Activated CD8-positive, alpha-beta T cell treated with anti-CD3 and anti-CD28 coated beads, Interleukin-2, amount 10 ng/mL, durations not matched to agents 7 days and 5 days (primary cell): Measurements from ENCODE around the gene TMEM63A. TPM values are rescaled to one million over a fixed set of nuclear protein-coding genes. Genes with fewer than 3 reads are reported as not detected.
"Not testable (repeated sequence)": the region's sequence is repeated elsewhere in the genome, so short reads cannot be mapped to it uniquely, and the experiment has no call there.

Experiments used
- ATAC-seq: fragments of 150-1000 bp; cut with Tn5 transposase; one replicate; pipeline ENCODE4 v1.10.0; 2021; ENCODE audit warnings: moderate library complexity
- CTCF ChIA-PET: fragments of 350-600 bp; sonication (Branson Sonifier 250); formaldehyde crosslinking; loops from one replicate; lab custom pipeline; 2021; ENCODE audit warnings: antibody characterized with exemption; lab: Charles Lee
- POLR2A ChIA-PET: fragments of 350-600 bp; sonication (Branson Sonifier 250); formaldehyde crosslinking; loops from one replicate; lab custom pipeline; 2021; ENCODE audit warnings: antibody characterized with exemption; lab: Charles Lee
- DNase-seq: peaks from one replicate; pipeline ENCODE4 v3.0.0-alpha.2; 2020
- H3K27ac Mint-ChIP-seq: one replicate; pipeline ENCODE4 v1.8.0; 2021; ENCODE audit warnings: mild to moderate bottlenecking, mixed read lengths
- H3K27me3 Mint-ChIP-seq: one replicate; pipeline ENCODE4 v1.8.0; 2021; ENCODE audit warnings: low read depth, mixed read lengths
- H3K36me3 Mint-ChIP-seq: one replicate; pipeline ENCODE4 v1.8.0; 2021; ENCODE audit warnings: low read depth, mixed read lengths
- H3K4me1 Mint-ChIP-seq: one replicate; pipeline ENCODE4 v1.8.0; 2021; ENCODE audit warnings: low read depth, mixed read lengths
- H3K4me3 Mint-ChIP-seq: one replicate; pipeline ENCODE4 v1.8.0; 2021; ENCODE audit warnings: mild to moderate bottlenecking, mixed read lengths
- H3K9me3 Mint-ChIP-seq: one replicate; pipeline ENCODE4 v1.8.0; 2022; ENCODE audit warnings: mixed read lengths; ENCODE audit not compliant: insufficient read depth
- microRNA-seq: library from miRNA; unstranded; fragments of <30 nt; microRNA quantifications from one replicate; pipeline ENCODE4 v1.2.0, GENCODE V29; 2022
- total RNA-seq, 2 experiments: library from RNA; stranded (reverse); gene quantifications; one replicate each; pipeline ENCODE4 v1.2.3, GENCODE V29; 2021

Gene TMEM63A
- total RNA-seq, 2 experiments from 2014 or later = 83.5 to 85.8 TPM

GRCh38 chr1:225801146-225801545 is 81.0 kb downstream of the TMEM63A start:
- CTCF ChIA-PET, H3K4me1 Mint-ChIP-seq, H3K9me3 Mint-ChIP-seq, H3K27ac Mint-ChIP-seq, H3K4me3 Mint-ChIP-seq, ATAC-seq, DNase-seq, H3K27me3 Mint-ChIP-seq, H3K36me3 Mint-ChIP-seq, POLR2A ChIA-PET: not testable (repeated sequence)

GRCh38 chr1:225796097-225796496 is 86.1 kb downstream of the TMEM63A start:
- H3K27me3 Mint-ChIP-seq, POLR2A ChIA-PET: not testable (repeated sequence)

More at GRCh38 chr1:225796097-225796496, 86.1 kb downstream of the TMEM63A start:
- not testable (repeated sequence) for ATAC-seq, H3K27ac Mint-ChIP-seq, H3K4me1 Mint-ChIP-seq, H3K9me3 Mint-ChIP-seq, H3K4me3 Mint-ChIP-seq, DNase-seq
- H3K36me3 Mint-ChIP-seq = peaks cover 43% of the 10 kb centered on the region
- CTCF ChIA-PET = interaction anchor here (0.7 kb wide), 1 partner anchor 18 kb away, joined by 6 read pairs; the partner anchor contains the start of gene SRP9

Small RNAs within 50 kb of the gene (microRNA-seq; reads per million reads assigned to microRNA genes)
- 1.7 reads per million for gene MIR6741

Other genes with a start within 250 kb of the TMEM63A start
- not detected for gene ENAH, start 229.3 kb downstream of the TMEM63A start, total RNA-seq
- gene SRP9, start 104.6 kb downstream of the TMEM63A start, total RNA-seq = 100 to 1,000 TPM; 240 to 247 TPM
- gene EPHX1, start 72.3 kb downstream of the TMEM63A start, total RNA-seq = 1 to 10 TPM; 1.5 to 2.0 TPM
- gene LEFTY1, start 6.8 kb upstream of the TMEM63A start, total RNA-seq = not detected
- 100 to 1,000 TPM; 122 to 126 TPM for gene PYCR2, start 41.9 kb upstream of the TMEM63A start, total RNA-seq
- not detected for gene LEFTY2, start 58.8 kb upstream of the TMEM63A start, total RNA-seq
- 10 to 100 TPM; 15.4 to 16.9 TPM for gene SDE2, start 117.0 kb upstream of the TMEM63A start, total RNA-seq
- gene H3-3A, start 180.3 kb upstream of the TMEM63A start, total RNA-seq = 100 to 1,000 TPM; 526 to 541 TPM